Neuronal stem cell (in vitro differentiated cells): ENCODE measurements around the gene GSTO2.

Source experiments
- DNase-seq: peaks from one replicate; pipeline ENCODE4 v3.0.0-alpha.2; 2013; ENCODE audit warnings: low spot score
- H2AFZ ChIP-seq: one replicate; pipeline ENCODE4 v1.6.1; 2013; ENCODE audit warnings: mild to moderate bottlenecking, low read length, inconsistent platforms
- H2AK5ac ChIP-seq: 2 replicates; pipeline ENCODE4 v1.6.1; 2013; ENCODE audit warnings: low read depth, mild to moderate bottlenecking, inconsistent platforms, low read length, moderate library complexity, mixed read lengths
- H2BK120ac ChIP-seq: 2 replicates; pipeline ENCODE4 v1.6.1; 2013; ENCODE audit warnings: low read depth, mild to moderate bottlenecking, inconsistent platforms, low read length, moderate library complexity, mixed read lengths
- H2BK12ac ChIP-seq: one replicate; pipeline ENCODE4 v1.6.1; 2013; ENCODE audit warnings: low read length, inconsistent platforms
- H2BK15ac ChIP-seq: 2 replicates; pipeline ENCODE4 v1.6.1; 2013; ENCODE audit warnings: mild to moderate bottlenecking, low read length, inconsistent platforms, mixed read lengths
- H2BK5ac ChIP-seq: one replicate; pipeline ENCODE4 v1.6.1; 2013; ENCODE audit warnings: inconsistent platforms, mild to moderate bottlenecking, low read length, moderate library complexity
- H3K14ac ChIP-seq: one replicate; pipeline ENCODE4 v1.6.1; 2013; ENCODE audit warnings: low read length, inconsistent platforms
- H3K18ac ChIP-seq: 2 replicates; pipeline ENCODE4 v1.6.1; 2013; ENCODE audit warnings: low read length, inconsistent platforms
- H3K23ac ChIP-seq: 2 replicates; pipeline ENCODE4 v1.6.1; 2013; ENCODE audit warnings: low read depth, mild to moderate bottlenecking, mixed read lengths, low read length, inconsistent platforms; ENCODE audit not compliant: poor library complexity
- H3K27ac ChIP-seq: replicated peaks from 3 replicates; pipeline ENCODE4 v1.5.1; 2013; ENCODE audit warnings: low read length, inconsistent platforms
- H3K27me3 ChIP-seq, 3 experiments: 2 replicates each; pipeline ENCODE4 v1.6.1; 2013; ENCODE audit warnings: low read length in 3 of 3, mild to moderate bottlenecking in 2 of 3, inconsistent platforms in 1 of 3, low read depth in 1 of 3, mixed read lengths in 1 of 3, moderate library complexity in 1 of 3; ENCODE audit not compliant: control insufficient read depth in 3 of 3, insufficient read depth in 3 of 3
- H3K36me3 ChIP-seq, 2 donors: replicated peaks in 1 of 2; 2 replicates each; pipeline ENCODE4 v1.6.1; 2013; ENCODE audit warnings: low read length in 2 of 2; ENCODE audit not compliant: control insufficient read depth in 2 of 2, insufficient read depth in 2 of 2
- H3K4ac ChIP-seq: 2 replicates; pipeline ENCODE4 v1.6.1; 2013; ENCODE audit warnings: inconsistent platforms, mild to moderate bottlenecking, low read length, moderate library complexity
- H3K4me1 ChIP-seq, 2 donors: 1 replicate in 1 of 2; 2 replicates in 1 of 2; pipeline ENCODE4 v1.6.1; 2013; ENCODE audit warnings: low read length in 2 of 2, low read depth in 1 of 2; ENCODE audit not compliant: control insufficient read depth in 2 of 2, insufficient read depth in 1 of 2
- H3K4me2 ChIP-seq: one replicate; pipeline ENCODE4 v1.6.1; 2013; ENCODE audit warnings: mild to moderate bottlenecking, low read length, inconsistent platforms; ENCODE audit not compliant: insufficient read depth, poor library complexity, severe bottlenecking
- H3K4me3 ChIP-seq, 2 donors: 2 replicates each; pipeline ENCODE4 v1.5.1; 2013; ENCODE audit warnings: low read length in 2 of 2, mild to moderate bottlenecking in 2 of 2, inconsistent platforms in 1 of 2, moderate library complexity in 1 of 2
- H3K79me1 ChIP-seq: one replicate; pipeline ENCODE4 v1.6.1; 2013; ENCODE audit warnings: low read depth, mild to moderate bottlenecking, inconsistent platforms, low read length, moderate library complexity
- H3K9ac ChIP-seq: one replicate; pipeline ENCODE4 v1.6.1; 2013; ENCODE audit warnings: mild to moderate bottlenecking, low read depth, low read length, inconsistent platforms; ENCODE audit not compliant: poor library complexity
- H3K9me3 ChIP-seq, 2 donors: replicated peaks in 1 of 2; 2 replicates each; pipeline versions ENCODE3 to v1.6.1; 2013; ENCODE audit warnings: low read length in 2 of 2, mild to moderate bottlenecking in 2 of 2, inconsistent platforms in 1 of 2, low read depth in 1 of 2, mixed read lengths in 1 of 2, moderate library complexity in 1 of 2; ENCODE audit not compliant: control insufficient read depth in 2 of 2, insufficient read depth in 1 of 2
- H4K8ac ChIP-seq: one replicate; pipeline ENCODE4 v1.6.1; 2013; ENCODE audit warnings: low read depth, mild to moderate bottlenecking, inconsistent platforms, low read length, moderate library complexity
- H4K91ac ChIP-seq: one replicate; pipeline ENCODE4 v1.6.1; 2013; ENCODE audit warnings: low read length, low read depth, mild to moderate bottlenecking, inconsistent platforms; ENCODE audit not compliant: poor library complexity
- WGBS, 2 donors: extraction: QIAGEN DNeasy Blood & Tissue Kit; methylation state at CpG; one replicate each; pipeline ENCODE4 v1.1.7; 2013; ENCODE audit warnings: missing lambda C conversion rate in 2 of 2, mixed read lengths in 1 of 2; ENCODE audit not compliant: insufficient read length in 2 of 2, insufficient replicate concordance in 1 of 2; ENCODE audit errors: extremely low coverage in 2 of 2; 5-methylcytosine and 5-hydroxymethylcytosine counted together

GSTO2 gene

DNA sequence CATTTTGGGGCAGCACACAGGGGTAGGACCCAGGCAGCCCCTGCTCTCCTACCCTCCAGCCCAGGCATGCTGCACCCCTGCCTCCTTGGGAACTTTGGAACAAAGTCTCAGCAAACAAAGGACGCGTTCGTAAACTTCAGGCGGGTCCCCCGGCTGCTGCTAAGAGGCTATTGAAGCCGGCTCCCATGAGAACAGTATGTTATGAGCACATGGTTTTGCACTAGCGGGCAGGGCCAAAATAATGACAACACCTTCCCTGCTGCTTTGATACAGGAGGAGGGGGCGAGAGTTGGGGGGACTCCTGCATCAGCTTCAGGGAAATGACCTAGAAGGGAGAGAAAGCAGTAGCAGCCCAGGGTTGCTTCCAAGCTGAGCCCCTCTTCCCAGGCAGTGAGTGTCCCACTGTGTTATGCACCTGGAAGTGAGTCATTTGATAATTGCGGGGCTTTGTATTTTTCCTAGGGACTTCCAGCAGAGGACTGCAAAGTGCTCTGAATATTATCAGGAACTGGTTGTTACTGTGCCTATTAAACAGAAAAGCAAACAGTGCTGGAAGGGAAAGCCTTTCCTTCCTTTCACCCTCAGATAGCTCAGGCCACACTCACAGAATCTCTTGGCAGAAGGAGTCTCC, 62.3 kb downstream of the GSTO2 start:
- WGBS, 2 donors: no CpG with 5 or more reads among the region's 9 CpGs
- Histone ChIP-seq H3K4ac (no peak overlapping the region), H3K79me1 (peaks cover 7% of the 10 kb centered on the region), H3K9me3 (no peaks in the 10 kb centered on the region), H4K91ac (no peak overlapping the region), H3K23ac (no peak overlapping the region), H3K9ac (no peak overlapping the region), H2BK120ac (no peak overlapping the region), H3K27me3 (peaks cover 0 to 53% (median 0%) of the 10 kb centered on the region in 3 experiments), H2AFZ (no peak overlapping the region), H2BK15ac (no peak overlapping the region), H3K4me1 (peaks cover 66 to 67% of the 10 kb centered on the region in 2 donors), H3K4me3 (no peak overlapping the region), H4K8ac (no peak overlapping the region), H2BK5ac (no peak overlapping the region), H3K18ac (peak overlapping the region; percentile 54), H3K27ac (no peak overlapping the region), H2AK5ac (no peak overlapping the region), H3K36me3 (peaks cover 0 to 24% of the 10 kb centered on the region in 2 donors), H3K4me2 (no peak overlapping the region), H2BK12ac (no peak overlapping the region), H3K14ac (no peak overlapping the region)
- no peak for DNase-seq

DNA sequence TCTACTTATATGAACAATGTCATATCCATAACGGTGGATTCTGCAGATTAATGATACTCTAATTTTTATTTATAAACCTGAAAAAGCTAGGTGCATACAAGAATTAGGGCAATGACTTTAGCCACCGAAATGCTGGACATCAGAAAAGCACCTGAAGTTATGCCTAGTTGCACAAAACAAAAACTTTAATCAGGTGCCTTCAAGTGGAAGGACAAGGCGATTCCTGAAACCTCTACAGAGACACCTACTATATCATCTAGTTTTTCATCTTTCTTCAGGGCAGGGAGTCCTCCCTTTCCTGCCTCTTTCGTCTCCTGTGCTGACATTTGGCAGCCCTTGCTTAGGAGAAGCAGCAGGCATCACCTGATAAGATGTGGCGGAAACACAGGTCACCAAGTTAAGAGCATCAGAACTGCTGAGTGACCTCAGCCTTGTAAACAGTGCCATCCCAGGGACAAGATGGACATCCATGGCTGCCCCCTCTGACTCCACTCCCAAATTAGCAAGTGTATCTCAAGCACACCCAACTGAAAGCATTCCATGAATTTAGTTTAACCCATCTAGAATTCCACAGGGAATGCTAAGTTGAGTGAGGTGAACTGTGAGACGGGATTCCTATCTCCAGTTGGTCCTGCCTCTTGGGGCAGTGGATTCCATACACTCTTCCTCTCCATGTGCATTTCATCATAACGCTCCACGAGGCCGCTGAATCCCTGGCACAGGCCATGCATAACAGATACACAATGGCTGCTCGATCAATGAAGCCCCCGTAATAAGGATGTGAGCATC, 63.5 kb downstream of the GSTO2 start:
- H3K79me1 ChIP-seq: peaks cover 6% of the 10 kb centered on the region
- H3K4me1 ChIP-seq: peaks cover 62% of the 10 kb centered on the region in 2 donors
- H3K14ac ChIP-seq: no peak overlapping the region
- H3K4me2 ChIP-seq: no peak overlapping the region
- no peak overlapping the region for H3K23ac ChIP-seq
- no peak overlapping the region for H4K91ac ChIP-seq
- H2BK5ac ChIP-seq: no peak overlapping the region
- H3K27me3 ChIP-seq: peaks cover 0 to 44% (median 0%) of the 10 kb centered on the region in 3 experiments
- no peak overlapping the region for H3K18ac ChIP-seq
- no peak overlapping the region for H3K9ac ChIP-seq
- H2BK120ac ChIP-seq: no peak overlapping the region
- no peak for DNase-seq
- H2BK15ac ChIP-seq: no peak overlapping the region
- no peak overlapping the region for H2AFZ ChIP-seq
- no peak overlapping the region for H3K4ac ChIP-seq
- no peak overlapping the region for H2BK12ac ChIP-seq
- no CpG with 5 or more reads among the region's 11 CpGs for WGBS, 2 donors
- H2AK5ac ChIP-seq: no peak overlapping the region
- no peak overlapping the region for H4K8ac ChIP-seq
- H3K4me3 ChIP-seq: no peak overlapping the region
- no peak overlapping the region for H3K27ac ChIP-seq
- no peaks in the 10 kb centered on the region for H3K9me3 ChIP-seq
- peaks cover 0 to 24% of the 10 kb centered on the region in 2 donors for H3K36me3 ChIP-seq

- H2BK15ac ChIP-seq: no peak overlapping the region
- no peak overlapping the region for H3K18ac ChIP-seq
- no peak overlapping the region for H3K14ac ChIP-seq
- no peak overlapping the region for H3K4ac ChIP-seq
- H3K23ac ChIP-seq: no peak overlapping the region
- H3K4me2 ChIP-seq: no peak overlapping the region
- H2AK5ac ChIP-seq: no peak overlapping the region
- H4K8ac ChIP-seq: no peak overlapping the region
- no peak overlapping the region for H2BK120ac ChIP-seq
- H2BK12ac ChIP-seq: no peak overlapping the region
- H3K27ac ChIP-seq: no peak overlapping the region
- no peaks in the 10 kb centered on the region for H3K9me3 ChIP-seq
- WGBS, 2 donors: no CpG with 5 or more reads among the region's 13 CpGs
- no peak overlapping the region for H2AFZ ChIP-seq
- H4K91ac ChIP-seq: no peak overlapping the region
- peaks cover 55% of the 10 kb centered on the region in 2 donors for H3K4me1 ChIP-seq
- no peak overlapping the region for H3K4me3 ChIP-seq
- H3K27me3 ChIP-seq: peaks cover 0 to 37% (median 0%) of the 10 kb centered on the region in 3 experiments
- peaks cover 0 to 24% of the 10 kb centered on the region in 2 donors for H3K36me3 ChIP-seq
- no peak overlapping the region for H2BK5ac ChIP-seq
- H3K79me1 ChIP-seq: peaks cover 6% of the 10 kb centered on the region
- no peak for DNase-seq
- no peak overlapping the region for H3K9ac ChIP-seq
Measured at GRCh38 chr10:104333032-104333727, 64.2 kb downstream of the GSTO2 start.
